IPS DF 6.9 (cell line): ENCODE results near the gene CNIH3.

Experiments used
- DNase-seq: peaks from one replicate; pipeline ENCODE4 v3.0.0-alpha.2; 2013; ENCODE audit warnings: low read depth, low spot score
- H3K27ac ChIP-seq: one replicate; pipeline ENCODE4 v1.5.1; 2013; ENCODE audit warnings: low read length, control low read depth
- H3K27me3 ChIP-seq: 2 replicates; pipeline ENCODE4 v1.6.1; 2013; ENCODE audit warnings: mild to moderate bottlenecking, low read length; ENCODE audit not compliant: control insufficient read depth, insufficient read depth
- H3K36me3 ChIP-seq: 2 replicates; pipeline ENCODE4 v1.6.1; 2013; ENCODE audit warnings: low read length; ENCODE audit not compliant: control insufficient read depth, insufficient read depth
- H3K4me1 ChIP-seq: 2 replicates; pipeline ENCODE4 v1.6.1; 2013; ENCODE audit warnings: low read length; ENCODE audit not compliant: control insufficient read depth, insufficient read depth
- H3K4me3 ChIP-seq: 2 replicates; pipeline ENCODE4 v1.5.1; 2013; ENCODE audit warnings: mild to moderate bottlenecking, low read length
- H3K9me3 ChIP-seq: 2 replicates; pipeline ENCODE4 v1.6.1; 2013; ENCODE audit warnings: low read length, inconsistent platforms; ENCODE audit not compliant: control insufficient read depth, insufficient read depth
- WGBS: extraction: QIAGEN DNeasy Blood & Tissue Kit; methylation state at CpG from one replicate; pipeline ENCODE4 v1.1.7; 2013; ENCODE audit warnings: mixed read lengths, missing lambda C conversion rate; ENCODE audit not compliant: insufficient read length, insufficient coverage; 5-methylcytosine and 5-hydroxymethylcytosine counted together

CNIH3 gene

GRCh38 chr1:224753491-224753890 is 137.4 kb downstream of the CNIH3 start:
- Histone ChIP-seq H3K4me3 (no peak overlapping the region), H3K36me3 (no peaks in the 10 kb centered on the region), H3K27me3 (no peaks in the 10 kb centered on the region), H3K27ac (no peak overlapping the region), H3K4me1 (no peaks in the 10 kb centered on the region), H3K9me3 (no peaks in the 10 kb centered on the region)
- DNase-seq: no peak
- no CpG with 5 or more reads among the region's 1 CpG for WGBS

- Histone ChIP-seq H3K4me3 (no peak overlapping the region), H3K4me1 (no peaks in the 10 kb centered on the region; the same call in 1 of the 2 replicates), H3K27ac (no peak overlapping the region), H3K27me3 (no peaks in the 10 kb centered on the region), H3K9me3 (no peaks in the 10 kb centered on the region), H3K36me3 (no peaks in the 10 kb centered on the region)
- no CpG with 5 or more reads among the region's 4 CpGs for WGBS
- no peak for DNase-seq
These were observed 139.5 kb downstream of the CNIH3 start for GRCh38 chr1:224755586-224755985.

- Histone ChIP-seq H3K27ac (no peak overlapping the region), H3K27me3 (no peaks in the 10 kb centered on the region), H3K36me3 (no peaks in the 10 kb centered on the region), H3K4me1 (no peaks in the 10 kb centered on the region; the same call in 1 of the 2 replicates), H3K4me3 (no peak overlapping the region), H3K9me3 (no peaks in the 10 kb centered on the region)
- no CpG with 5 or more reads among the region's 5 CpGs for WGBS
- no peak for DNase-seq
These were observed 141.4 kb downstream of the CNIH3 start for GRCh38 chr1:224757508-224757907.

- Histone ChIP-seq H3K4me1 (no peaks in the 10 kb centered on the region; the same call in 1 of the 2 replicates), H3K27ac (no peak overlapping the region), H3K36me3 (no peaks in the 10 kb centered on the region), H3K9me3 (no peaks in the 10 kb centered on the region), H3K27me3 (no peaks in the 10 kb centered on the region), H3K4me3 (no peak overlapping the region)
- WGBS: no CpG with 5 or more reads among the region's 1 CpG
- DNase-seq: no peak
These were observed 143.0 kb downstream of the CNIH3 start for GRCh38 chr1:224759135-224759534.

- Histone ChIP-seq H3K27me3 (no peaks in the 10 kb centered on the region), H3K27ac (no peak overlapping the region), H3K4me1 (no peaks in the 10 kb centered on the region; the same call in 1 of the 2 replicates), H3K36me3 (no peaks in the 10 kb centered on the region), H3K4me3 (no peak overlapping the region), H3K9me3 (no peaks in the 10 kb centered on the region)
- no peak for DNase-seq
These were observed 143.6 kb downstream of the CNIH3 start for GRCh38 chr1:224759681-224760091.

DNA sequence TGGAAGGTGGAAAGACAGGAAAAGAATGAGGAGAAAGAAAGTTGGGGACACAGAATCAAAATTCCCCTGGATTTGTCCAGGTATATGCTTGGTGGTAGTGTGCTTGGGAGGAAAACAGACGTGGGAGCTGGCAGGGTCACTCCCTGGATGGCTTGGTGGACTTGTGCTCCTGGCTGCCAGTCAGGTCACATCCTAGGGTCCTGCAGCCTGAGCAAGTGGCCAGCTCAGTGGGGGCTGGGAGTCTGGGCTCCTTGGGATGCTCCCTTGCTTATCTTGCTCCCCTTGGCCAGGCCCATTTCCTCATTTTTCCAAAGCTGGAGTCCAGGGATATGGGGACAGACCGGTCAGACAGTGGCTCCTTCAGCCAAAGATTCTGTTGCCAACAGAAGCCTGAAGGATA is 144.0 kb downstream of the CNIH3 start:
- Histone ChIP-seq H3K27me3 (no peaks in the 10 kb centered on the region), H3K9me3 (no peaks in the 10 kb centered on the region), H3K4me1 (no peaks in the 10 kb centered on the region; the same call in 1 of the 2 replicates), H3K4me3 (no peak overlapping the region), H3K27ac (no peak overlapping the region), H3K36me3 (no peaks in the 10 kb centered on the region)
- no CpG with 5 or more reads among the region's 2 CpGs for WGBS
- DNase-seq: no peak

- Histone ChIP-seq H3K27me3 (no peaks in the 10 kb centered on the region), H3K27ac (no peak overlapping the region), H3K4me3 (no peak overlapping the region), H3K36me3 (no peaks in the 10 kb centered on the region), H3K9me3 (no peaks in the 10 kb centered on the region), H3K4me1 (no peaks in the 10 kb centered on the region; the same call in 1 of the 2 replicates)
- no peak for DNase-seq
- no CpG with 5 or more reads among the region's 1 CpG for WGBS
These were observed 145.1 kb downstream of the CNIH3 start for GRCh38 chr1:224761245-224761644.

DNA sequence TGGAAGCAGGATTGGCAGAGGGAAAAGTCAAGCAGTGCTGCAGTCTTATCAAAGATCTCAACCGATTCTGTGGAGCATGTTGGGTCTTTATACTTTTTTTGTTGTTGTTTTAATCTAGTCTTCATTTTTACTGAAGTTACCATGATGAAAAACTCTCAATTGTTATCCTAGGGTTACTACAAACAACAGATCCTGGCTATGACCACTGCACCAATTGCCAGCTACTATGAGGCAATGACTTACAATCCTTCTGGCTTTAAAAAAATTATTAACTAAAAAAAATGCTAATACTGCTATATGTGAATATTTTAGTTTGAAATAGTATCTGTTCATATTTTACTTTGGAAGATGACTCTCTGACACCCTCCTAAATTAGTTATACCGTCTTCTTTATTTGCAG is 145.9 kb downstream of the CNIH3 start:
- Histone ChIP-seq H3K4me3 (no peak overlapping the region), H3K4me1 (no peaks in the 10 kb centered on the region; the same call in 1 of the 2 replicates), H3K9me3 (no peaks in the 10 kb centered on the region), H3K27me3 (no peaks in the 10 kb centered on the region), H3K36me3 (no peaks in the 10 kb centered on the region), H3K27ac (no peak overlapping the region)
- WGBS: 100% methylated on average over 1 of the region's 2 CpGs
- DNase-seq: no peak

- DNase-seq: no peak
- H3K27ac ChIP-seq: no peak overlapping the region
- no peaks in the 10 kb centered on the region for H3K27me3 ChIP-seq
- WGBS: no CpG with 5 or more reads among the region's 3 CpGs
- no peaks in the 10 kb centered on the region; the same call in 1 of the 2 replicates for H3K4me1 ChIP-seq
- H3K9me3 ChIP-seq: no peaks in the 10 kb centered on the region
- H3K36me3 ChIP-seq: no peaks in the 10 kb centered on the region
- H3K4me3 ChIP-seq: no peak overlapping the region
These were observed 146.6 kb downstream of the CNIH3 start for GRCh38 chr1:224762701-224763100.

GRCh38 chr1:224763126-224763775 is 147.1 kb downstream of the CNIH3 start:
- no peaks in the 10 kb centered on the region for H3K27me3 ChIP-seq
- no peak overlapping the region for H3K27ac ChIP-seq

GRCh38 chr1:224766266-224766665 is 150.1 kb downstream of the CNIH3 start:
- no CpG with 5 or more reads among the region's 4 CpGs for WGBS
- no peaks in the 10 kb centered on the region for H3K27me3 ChIP-seq

More at GRCh38 chr1:224763126-224763775, 147.1 kb downstream of the CNIH3 start:
- Histone ChIP-seq H3K4me3 (no peak overlapping the region), H3K9me3 (no peaks in the 10 kb centered on the region), H3K36me3 (no peaks in the 10 kb centered on the region), H3K4me1 (no peaks in the 10 kb centered on the region; the same call in 1 of the 2 replicates)
- DNase-seq: no peak
- WGBS: no CpG with 5 or more reads among the region's 5 CpGs

More at GRCh38 chr1:224766266-224766665, 150.1 kb downstream of the CNIH3 start:
- Histone ChIP-seq H3K36me3 (no peaks in the 10 kb centered on the region), H3K4me3 (no peak overlapping the region), H3K4me1 (no peaks in the 10 kb centered on the region), H3K9me3 (no peaks in the 10 kb centered on the region), H3K27ac (no peak overlapping the region)
- no peak for DNase-seq
